HG03442 (cell line): ENCODE measurements around the gene CLIP2.

Experiments
- ATAC-seq: cut with Tn5 transposase; IDR thresholded peaks from one replicate; pipeline ENCODE4 v1.9.1; 2021; ENCODE audit warnings: mild to moderate bottlenecking, moderate library complexity; ENCODE audit not compliant: unreplicated experiment

The CLIP2 gene

GRCh38 chr7:74269757-74270277 lies 19.4 kb upstream of the CLIP2 start:
- ATAC-seq: peak; percentile 33

DNA sequence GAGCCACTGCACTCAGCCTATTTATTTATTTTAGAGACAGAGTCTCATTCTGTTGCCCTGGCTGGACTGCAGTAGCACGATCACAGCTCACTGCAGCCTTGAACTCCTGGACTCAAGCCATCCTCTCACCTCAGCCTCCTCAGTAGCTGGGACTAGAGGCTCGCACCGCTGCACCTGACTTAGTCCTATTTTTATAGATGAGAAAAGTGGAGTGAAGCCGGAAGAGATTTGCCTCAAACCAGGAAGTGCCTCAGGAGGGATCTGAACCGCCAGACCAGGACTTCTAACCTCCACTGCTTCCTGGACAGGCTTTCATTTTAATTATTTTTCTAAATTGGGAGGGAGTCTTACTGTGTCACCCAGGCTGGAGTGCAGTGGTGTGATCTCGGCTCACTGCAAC lies 17.5 kb upstream of the CLIP2 start:
- ATAC-seq: no peak

DNA sequence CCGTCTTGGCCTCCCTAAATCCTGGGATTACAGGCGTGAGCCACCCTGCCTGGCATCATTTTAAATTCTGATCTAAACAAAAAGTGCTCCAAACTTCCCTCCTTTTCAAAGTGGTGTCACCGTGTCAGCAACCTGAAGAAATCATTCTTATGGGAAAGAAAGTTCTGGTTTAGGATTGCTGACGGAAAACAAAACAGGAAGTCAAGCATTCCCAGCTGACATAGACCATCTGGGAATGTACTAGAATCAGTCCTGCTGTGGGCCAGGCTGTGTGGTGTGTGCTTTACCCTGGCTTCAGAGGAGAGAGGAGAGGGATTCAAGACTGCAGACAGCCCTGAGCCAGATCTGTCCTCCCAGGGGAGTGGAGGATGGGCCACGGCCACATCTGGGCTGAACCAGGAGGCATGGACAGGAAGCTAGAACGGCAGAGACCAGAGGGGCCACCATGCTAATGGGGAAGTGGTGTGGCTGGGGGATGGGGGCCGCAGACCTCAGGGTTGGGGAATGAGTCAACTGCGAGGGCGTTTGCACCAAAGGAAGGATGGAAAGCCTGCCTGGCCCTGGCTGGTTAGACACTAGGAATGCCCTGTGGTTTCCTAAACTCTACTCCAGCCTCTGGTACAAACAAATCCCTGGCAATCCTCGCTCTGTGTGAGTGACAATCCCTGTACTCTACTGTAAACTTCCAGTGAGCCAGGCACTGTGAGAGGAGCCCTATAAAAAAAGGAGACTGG lies 16.7 kb upstream of the CLIP2 start:
- peak; percentile 75 for ATAC-seq

DNA sequence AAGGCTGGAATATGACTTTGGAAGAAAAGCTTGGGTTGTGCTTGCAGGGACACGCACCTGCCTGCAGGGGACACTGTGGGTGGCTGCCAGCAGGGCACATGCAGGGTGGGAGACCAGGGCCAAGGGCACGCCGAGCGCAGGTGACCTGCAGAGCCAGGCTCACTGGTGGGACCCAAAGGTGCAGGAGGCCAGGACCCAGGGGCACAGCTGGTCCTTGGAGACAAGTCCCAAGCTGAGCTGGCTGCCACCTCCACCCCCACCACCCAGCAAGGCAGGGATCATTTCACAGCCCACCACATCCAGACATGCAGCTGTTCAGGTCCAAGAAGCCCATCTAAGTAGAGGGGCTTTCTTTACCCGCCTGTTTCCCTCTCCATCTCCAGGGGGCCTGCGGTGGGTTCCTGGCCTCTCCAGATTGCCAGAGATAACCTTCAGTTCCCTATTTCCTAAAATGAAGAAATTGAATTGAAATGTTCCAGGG lies 13.8 kb upstream of the CLIP2 start:
- ATAC-seq: no peak

DNA sequence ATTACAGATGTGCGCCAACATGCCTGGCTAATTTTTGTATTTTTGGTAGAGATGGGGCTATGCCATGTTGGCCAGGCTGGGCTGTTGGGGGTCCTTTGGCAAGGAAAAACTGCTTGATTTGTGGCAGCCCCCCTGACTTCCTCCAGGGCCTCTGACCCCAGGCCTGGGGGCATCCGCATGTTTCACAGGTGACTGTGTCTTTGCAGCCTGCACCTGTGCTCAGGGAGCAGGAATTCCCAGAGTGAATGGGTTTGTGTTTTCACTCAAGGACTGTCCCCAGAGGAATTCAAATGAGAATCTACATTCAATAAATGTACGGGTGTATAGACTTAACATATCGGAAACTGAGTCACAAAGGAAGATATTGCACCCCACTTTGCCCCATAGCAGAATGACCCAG lies 11.6 kb upstream of the CLIP2 start:
- no peak for ATAC-seq

GRCh38 chr7:74280985-74281384 lies 8.2 kb upstream of the CLIP2 start:
- no peak for ATAC-seq

- no peak for ATAC-seq
These were observed 6.3 kb upstream of the CLIP2 start for GRCh38 chr7:74282748-74283459.

DNA sequence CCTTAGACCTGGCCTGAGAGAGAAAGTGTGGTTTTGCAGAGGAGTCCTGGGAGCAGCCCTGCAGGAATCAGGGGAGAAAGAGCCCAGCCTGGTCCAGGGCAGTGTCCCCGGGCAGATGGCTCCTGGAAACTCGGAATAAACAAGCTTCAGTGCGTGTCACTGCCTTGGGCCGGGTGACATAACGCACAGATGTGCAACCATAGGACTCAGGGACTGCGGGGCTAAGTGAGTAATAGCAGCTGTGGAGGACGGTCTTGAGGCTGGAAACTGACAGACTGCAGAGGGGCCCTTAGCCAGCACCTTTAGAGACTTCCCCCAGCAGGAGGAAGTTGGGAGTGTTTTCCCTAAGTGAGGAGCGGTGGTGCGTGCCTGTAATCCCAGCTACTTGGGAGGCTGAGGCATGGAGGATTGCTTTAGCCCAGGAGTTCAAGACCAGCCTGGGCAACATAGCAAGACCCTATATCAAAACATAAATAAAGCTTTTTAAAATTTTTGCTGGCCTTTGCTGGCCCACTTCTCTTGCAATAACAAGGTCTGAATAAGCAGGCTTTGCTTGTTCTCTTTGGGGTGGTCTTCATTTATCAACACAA lies 5.3 kb upstream of the CLIP2 start:
- ATAC-seq: no peak

- peak; percentile 38 for ATAC-seq
These were observed 4.4 kb upstream of the CLIP2 start for GRCh38 chr7:74284781-74285259.

- ATAC-seq: no peak
These were observed 3.1 kb upstream of the CLIP2 start for GRCh38 chr7:74286131-74286530.

- no peak for ATAC-seq
These were observed 1.7 kb upstream of the CLIP2 start for GRCh38 chr7:74287303-74288033.

- ATAC-seq: no peak
These were observed 949 bp upstream of the CLIP2 start for GRCh38 chr7:74288034-74288881.

GRCh38 chr7:74289659-74290552 lies 699 bp downstream of the CLIP2 start:
- ATAC-seq: no peak

- ATAC-seq: no peak
These were observed 1.3 kb downstream of the CLIP2 start for GRCh38 chr7:74290553-74290950.

- ATAC-seq: no peak
These were observed 1.8 kb downstream of the CLIP2 start for GRCh38 chr7:74290981-74291441.

- no peak for ATAC-seq
These were observed 2.3 kb downstream of the CLIP2 start for GRCh38 chr7:74291535-74291934.

- ATAC-seq: no peak
These were observed 3.8 kb downstream of the CLIP2 start for GRCh38 chr7:74292757-74293576.

DNA sequence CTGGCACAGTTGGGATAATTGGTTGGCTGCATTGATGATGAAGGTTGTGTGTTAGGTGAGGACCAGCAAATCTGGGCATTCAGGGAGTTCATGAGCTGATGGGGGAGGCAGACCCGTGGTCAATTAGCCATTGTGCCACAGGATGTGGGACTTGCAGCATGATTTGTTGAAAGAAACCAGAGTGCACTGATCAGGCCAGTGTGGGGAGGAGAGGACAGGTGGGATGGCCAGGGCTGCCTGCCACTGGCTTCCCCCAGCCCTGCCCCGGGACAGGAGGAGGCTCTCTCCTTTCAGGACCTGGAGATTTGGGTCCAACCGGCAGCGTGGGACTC lies 4.3 kb downstream of the CLIP2 start:
- no peak for ATAC-seq
